GM15510 (cell line): ENCODE results near the gene NHLRC2.

ENCODE experiments used
- POLR2A ChIP-seq: IDR thresholded peaks from 3 replicates; pipeline ENCODE4 v1.6.1; 2011; ENCODE audit warnings: borderline replicate concordance; ENCODE audit not compliant: insufficient read length; ENCODE audit errors: extremely low read depth

The NHLRC2 gene

DNA sequence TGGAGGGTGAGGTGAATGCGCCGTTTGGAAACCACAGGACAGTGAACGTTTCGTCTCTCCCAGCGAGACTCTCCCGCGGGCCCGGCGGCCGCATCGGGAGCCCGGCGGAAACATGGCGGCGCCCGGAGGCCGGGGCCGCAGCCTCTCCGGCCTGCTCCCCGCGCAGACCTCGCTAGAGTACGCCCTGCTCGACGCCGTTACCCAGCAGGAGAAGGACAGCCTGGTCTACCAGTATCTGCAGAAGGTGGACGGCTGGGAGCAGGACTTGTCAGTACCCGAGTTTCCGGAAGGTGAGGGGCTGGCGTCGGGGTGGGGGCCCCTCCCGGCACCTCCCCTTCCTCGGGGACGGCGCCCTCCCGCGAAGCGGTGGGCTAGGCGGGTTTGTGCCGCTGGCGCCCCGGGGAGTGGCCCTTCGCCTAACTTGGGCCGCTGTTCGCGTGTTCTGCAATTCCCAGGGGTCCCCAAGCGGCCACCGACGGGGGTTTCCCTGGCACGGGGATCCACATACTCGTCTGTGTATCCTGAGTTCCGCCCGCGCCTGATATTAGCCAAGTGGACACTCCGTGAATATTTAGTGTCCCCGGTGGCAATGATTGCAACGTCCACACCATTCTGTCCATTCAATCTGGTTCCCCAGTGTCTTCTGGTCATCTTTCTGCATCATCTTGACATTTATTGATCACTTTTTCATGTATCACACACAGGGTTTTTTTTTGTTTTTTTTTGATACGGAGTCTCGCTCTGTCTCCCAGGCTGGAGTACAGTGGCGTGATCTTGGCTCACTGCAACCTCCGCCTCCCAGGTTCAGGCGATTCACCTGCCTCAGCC is 514 bp downstream of the NHLRC2 start:
- TF ChIP-seq POLR2A = peak; percentile 71

DNA sequence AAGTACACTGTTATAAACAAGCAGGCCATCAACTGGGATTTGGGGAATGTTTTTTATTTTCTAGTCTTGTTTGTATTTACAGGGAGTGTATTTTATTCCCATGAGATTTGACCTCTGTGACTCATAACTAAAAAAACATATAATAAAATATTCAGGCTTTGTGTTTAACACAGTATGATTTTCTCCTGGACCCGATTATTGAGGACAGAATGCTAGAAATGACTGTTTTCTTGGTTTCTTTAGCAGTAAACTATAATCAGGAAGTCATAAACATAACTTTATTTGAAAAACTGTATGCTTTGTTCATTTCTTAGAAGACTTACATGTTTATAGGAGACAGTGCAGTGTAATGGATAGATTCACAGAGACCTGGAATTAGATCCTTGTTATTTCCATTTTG is 2.1 kb downstream of the NHLRC2 start:
- no peak for TF ChIP-seq POLR2A

DNA sequence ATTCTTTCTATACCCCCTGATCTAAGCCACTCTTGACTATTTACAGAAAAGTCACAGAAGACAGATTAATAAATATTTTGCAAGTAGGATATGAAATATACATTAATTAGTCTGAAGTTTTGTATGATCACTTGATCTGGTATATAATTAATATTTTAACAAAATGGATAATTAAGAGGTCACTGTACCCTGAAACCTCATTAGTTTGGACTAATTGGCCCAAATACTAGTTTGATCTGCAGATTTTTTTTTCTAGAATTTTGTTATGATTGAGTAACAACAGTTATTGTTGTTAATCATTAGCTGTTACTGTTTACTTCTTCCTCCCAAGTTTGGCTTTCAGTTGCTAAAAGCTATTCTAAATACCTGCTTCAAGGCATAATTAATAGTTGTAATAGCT is 2.7 kb downstream of the NHLRC2 start:
- TF ChIP-seq POLR2A = no peak

DNA sequence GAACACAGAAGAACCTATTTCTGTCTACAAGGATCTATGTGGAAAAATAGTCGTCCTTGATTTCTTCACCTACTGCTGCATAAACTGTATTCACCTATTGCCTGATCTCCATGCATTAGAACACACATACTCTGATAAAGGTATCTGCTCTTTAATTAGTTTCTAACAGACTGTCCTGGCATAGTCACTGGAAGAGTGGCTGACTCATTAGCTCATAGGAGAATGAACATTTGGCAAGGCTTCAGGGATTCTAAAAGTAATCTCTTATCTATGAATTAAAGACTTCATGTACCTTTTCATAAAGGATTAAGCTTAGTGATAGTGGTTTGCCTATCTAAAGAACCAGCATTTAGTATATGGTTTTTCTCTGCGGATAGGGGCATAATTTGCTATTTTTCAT is 4.1 kb downstream of the NHLRC2 start:
- TF ChIP-seq POLR2A = no peak

DNA sequence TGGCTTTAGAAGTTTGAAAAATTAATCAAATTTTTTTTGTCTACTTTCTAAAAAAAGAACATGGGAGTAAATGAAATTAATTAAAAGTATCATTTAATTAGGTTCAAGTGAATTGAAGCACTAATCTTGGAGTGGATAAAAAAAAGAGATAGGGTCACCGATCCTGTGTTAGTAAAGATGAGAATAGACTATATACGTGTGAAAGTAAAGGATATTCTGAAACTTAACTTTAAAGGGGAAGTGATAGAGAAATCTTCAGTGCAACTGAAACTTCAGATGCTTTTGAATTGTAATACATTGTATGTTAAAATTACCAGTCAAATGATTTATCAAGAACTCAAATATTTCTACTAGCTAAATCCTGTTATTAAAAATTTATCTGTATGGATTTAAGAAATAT is 4.8 kb downstream of the NHLRC2 start:
- TF ChIP-seq POLR2A = no peak

DNA sequence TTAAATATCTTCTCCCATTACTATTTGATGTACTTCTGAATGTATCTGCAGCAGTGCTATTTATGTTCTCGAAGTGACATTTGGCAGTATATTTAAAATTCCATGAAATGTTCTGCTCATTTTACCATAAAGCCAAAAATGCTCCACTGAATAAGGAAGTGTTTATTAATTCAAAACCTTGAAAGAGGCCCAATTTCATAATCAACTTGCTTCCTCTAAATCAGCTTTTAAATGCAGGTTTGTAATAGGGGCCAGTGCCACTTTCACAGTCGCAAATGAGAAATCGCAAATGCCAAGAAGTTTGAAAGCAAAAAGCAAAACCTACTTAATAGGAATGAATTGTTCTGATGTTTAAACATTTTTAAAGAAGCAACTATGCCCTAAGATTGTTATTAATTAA is 11.4 kb downstream of the NHLRC2 start:
- TF ChIP-seq POLR2A = no peak

DNA sequence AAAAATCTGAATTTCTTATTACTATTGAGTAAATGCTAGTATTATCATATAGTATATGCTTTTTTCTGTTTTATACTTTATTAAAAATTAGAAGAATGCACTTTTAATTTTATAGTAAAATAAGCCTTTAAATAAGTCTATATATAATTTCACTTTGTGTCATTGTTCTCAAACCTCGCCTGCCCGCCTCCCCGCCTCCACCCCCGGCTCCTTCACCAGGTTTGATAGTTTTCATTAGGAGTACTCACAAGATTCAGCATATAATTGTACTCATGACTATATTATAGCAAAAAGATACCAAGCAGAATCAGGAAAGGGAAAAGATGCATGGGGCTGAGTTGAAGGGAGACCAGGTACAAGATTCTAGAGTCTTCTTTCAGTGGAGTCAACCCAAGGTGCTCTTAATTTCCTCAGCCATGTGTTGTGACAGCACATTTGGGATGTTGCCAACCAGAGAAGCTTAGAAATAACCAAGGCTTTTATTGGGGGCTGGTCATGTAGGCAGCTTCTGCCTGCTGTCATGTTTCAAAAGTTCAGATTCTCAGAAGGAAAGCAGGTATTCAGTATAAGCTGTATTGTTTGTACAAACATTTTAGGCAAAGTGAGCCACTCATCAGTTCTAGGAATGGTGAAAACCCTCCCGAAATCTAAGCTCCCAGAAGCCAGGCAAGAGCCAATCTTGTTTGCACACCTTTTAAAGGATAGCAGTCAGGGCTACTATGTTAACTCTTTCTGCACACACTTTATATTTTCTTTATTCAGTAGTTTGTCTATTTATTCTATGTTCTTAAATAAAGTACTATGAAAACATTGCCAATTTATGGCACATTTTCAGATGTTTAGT is 12.3 kb downstream of the NHLRC2 start:
- TF ChIP-seq POLR2A = no peak

DNA sequence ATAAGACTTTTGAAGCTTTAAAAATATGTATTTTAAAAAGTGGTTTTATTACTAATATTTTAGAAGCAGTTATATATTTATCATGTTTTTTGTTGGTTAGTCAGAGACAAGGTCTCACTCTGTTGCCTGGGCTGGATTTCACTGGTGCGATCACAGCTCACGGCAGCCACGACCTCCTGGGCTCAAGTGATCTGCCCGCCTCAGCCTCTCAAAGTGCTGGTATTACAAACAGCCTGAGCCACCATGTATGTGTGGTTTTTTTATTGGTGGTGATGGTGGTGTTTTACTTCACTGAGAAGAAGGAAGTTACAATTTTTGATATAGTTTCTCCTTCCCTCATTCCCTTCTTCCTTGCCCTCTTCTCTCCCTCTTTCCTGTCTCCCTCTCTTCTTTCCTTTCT is 13.4 kb downstream of the NHLRC2 start:
- TF ChIP-seq POLR2A = no peak

DNA sequence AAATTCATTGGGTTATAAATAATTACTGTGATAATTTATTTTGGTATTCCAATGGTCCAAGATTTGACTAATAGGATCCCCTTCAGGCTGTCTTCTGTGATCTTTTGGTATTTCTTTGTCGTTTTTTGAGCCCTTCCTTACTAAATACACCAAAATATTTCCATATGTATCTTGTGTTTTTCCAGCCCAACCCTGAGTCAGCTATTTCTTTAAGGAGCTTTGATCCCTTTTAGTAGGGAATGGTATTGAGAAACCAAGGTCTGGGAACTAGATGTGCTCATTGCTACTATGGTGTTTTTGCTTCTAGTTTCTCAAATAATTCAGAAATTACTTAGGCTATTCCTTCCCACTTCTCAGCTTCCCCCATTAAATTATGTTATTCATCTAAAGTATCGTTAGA is 15.3 kb downstream of the NHLRC2 start:
- no peak for TF ChIP-seq POLR2A

DNA sequence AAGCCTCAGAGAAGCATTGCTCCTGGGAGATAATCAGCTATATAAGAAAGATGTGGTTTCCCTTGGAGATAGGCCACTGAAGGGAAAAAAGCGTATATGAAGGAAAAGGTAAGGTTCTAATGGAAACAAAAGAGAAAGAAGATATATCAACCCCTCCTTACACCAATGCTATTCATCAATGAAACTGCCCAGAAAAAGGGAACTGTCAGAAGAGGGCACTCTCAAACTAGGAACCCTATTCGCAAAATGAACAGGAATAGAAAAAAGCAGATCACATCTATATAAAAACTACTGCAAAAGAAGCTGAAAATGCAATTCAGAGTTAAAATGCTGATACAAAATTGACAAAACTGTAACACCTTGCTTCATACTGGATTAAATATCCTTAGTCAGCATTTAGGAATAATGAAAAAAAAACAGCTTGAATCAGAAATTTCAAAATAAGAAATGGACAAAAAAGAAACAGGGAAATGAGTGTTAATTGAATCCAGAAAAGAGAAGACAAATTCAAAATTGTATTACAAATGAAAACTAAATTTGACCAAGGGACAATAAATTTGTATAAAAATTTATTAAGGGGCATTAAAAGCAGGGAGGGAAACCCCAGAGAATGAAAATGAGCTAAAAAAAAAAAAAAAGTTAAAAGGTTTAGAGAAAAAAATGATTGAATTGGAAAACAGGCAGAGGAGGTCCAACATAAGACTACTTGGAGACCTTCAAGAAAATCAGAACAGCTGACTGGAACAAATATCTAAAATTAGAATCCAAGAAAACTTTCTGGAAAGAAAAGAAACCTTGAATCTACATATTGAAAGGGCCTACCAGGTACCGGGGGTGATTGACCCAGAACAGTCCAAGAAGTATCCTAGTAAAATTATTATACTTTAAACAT is 17.9 kb downstream of the NHLRC2 start:
- no peak for TF ChIP-seq POLR2A

DNA sequence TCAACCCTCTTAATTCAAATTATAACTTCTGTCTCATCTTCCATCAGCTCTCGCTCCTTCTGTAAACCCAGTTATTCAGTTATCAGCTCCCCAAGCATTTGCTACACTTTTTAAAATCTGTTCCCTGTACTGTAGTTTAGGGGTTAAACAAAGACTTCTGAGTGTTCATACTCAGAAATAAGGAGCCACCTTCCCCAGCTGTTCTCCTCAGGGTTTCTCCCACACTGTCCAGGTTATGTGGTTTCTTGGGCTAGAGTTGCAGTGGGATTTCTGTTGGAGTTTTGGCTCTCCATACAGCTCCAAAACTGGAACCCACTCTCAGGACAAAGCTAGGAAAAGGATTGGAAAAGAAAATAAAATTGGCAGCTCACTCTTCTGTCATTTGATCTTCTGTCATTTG is 20.8 kb downstream of the NHLRC2 start:
- TF ChIP-seq POLR2A = no peak

DNA sequence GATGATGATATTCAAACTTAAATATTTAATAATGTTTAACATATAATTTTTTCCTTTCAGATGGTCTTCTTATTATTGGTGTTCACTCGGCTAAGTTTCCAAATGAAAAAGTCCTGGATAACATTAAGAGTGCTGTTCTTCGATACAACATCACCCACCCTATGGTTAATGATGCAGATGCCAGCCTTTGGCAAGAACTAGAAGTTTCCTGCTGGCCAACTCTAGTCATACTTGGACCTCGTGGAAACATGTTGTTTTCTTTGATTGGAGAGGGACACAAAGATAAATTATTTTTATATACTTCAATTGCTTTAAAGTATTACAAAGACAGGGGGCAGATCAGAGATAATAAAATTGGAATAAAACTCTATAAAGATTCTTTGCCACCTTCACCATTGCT is 22.0 kb downstream of the NHLRC2 start:
- TF ChIP-seq POLR2A = no peak

DNA sequence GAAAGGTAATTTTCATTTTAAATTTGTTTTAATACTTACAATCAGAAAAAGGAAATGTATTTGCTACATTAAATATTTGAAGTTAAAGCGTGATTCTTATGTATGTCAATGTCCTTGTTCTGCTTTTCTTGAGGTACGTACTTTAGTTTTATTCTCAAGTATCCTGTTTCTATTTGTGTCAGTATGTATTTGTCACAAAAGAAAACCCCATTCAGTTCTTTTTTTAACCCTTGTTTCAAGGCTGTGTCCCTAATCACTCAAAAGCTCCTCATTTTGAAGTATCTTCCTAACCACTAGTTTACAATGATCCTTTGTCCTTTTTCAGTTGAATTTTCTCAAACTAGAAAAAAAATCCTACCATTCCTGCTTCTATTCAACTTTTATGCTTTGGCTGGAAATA is 25.2 kb downstream of the NHLRC2 start:
- TF ChIP-seq POLR2A = no peak

DNA sequence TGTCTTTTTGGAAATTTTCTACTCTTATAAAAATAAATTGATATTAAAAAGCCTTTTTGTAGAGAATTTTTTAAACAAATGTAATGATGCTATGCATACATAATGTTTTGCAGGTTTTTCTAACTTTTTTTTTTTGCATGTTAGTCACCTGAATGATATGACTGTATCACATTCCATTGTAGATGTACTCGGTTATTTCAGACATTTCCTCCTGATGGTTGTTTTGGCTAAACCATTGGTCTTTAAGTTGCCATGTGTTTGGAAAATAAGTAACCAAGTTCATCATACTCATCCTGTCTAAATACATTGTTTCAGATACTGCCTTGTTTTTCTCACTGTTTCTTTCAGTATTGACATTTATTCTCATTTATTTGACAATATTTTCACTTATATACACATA is 25.8 kb downstream of the NHLRC2 start:
- no peak for TF ChIP-seq POLR2A

DNA sequence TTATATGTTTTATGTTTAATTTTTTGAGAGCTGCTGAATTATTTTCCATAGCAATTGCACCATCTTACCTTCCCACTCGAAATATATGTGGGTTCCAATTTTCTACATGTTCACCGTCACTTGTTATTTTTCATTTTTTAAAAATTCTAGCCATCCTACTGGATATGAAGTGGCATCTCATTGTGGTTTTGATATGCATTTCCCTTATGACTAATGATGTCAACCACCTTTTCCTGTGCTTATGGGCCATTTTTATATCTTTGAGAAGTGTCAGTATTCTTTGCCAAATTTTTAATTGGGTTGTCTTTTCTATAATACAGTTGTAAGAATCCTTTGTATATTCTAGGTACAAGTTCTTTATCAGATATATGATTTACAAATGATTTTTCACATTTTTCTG is 27.8 kb downstream of the NHLRC2 start:
- TF ChIP-seq POLR2A = no peak

DNA sequence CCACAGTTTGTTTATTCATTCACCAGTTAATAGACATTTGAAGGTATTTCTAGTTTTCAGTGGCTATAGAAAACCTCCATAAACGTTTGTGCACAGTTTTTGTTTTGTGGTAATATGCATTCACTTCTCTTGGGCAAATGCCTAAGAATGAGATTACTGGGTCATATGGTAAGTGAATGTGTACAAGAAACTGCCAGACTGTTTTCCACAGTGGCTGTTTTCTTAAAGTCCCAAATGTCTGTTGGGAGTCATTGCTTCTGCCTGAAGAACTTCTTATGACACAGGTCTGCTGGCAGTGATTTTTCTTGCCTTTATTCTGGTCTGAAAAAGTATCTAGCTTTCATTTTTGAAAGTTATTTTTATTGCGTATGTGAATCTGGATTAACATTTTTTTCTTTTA is 35.5 kb downstream of the NHLRC2 start:
- TF ChIP-seq POLR2A = no peak

DNA sequence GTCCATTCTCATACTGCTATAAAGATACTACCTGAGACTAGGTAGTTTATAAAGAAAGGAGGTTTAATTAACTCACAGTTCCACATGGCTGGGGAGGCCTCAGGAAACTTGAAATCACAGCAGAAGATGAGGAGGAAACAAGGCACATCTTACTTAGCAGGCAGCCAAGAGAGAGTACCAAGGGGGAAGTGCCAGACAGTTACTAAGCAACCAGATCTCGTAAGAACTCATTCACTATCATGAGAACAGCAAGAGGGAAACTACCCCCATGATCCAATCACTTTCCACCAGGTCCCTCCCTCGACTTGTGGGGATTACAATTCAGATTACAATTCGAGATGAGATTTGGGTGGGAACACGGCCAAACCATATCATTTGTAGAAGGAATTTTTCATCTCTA is 36.3 kb downstream of the NHLRC2 start:
- TF ChIP-seq POLR2A = no peak
